Measurements from ENCODE around the gene SGCA. TPM values are rescaled to one million over a fixed set of nuclear protein-coding genes. Genes with fewer than 3 reads are reported as not detected.
A peak's percentile ranks its signal among the peaks of the same experiment; 100 is the strongest.

Gene SGCA
- total RNA-seq, 1 donor from 2014 or later, result 23.5 TPM

GRCh38 chr17:50149091-50149416 lies 16.8 kb upstream of the SGCA start:
- DNase-seq (ENCODE audit: low spot score), result no peak

- DNase-seq (ENCODE audit: low spot score), result peak; percentile 55
These were observed 16.1 kb upstream of the SGCA start for GRCh38 chr17:50149417-50150353.

- no peak for DNase-seq (ENCODE audit: low spot score)
These were observed 15.3 kb upstream of the SGCA start, which contains the start of gene PPP1R9B for GRCh38 chr17:50150354-50151040. Gene PPP1R9B (minus strand): TSS chr17:50150677. CDS start chr17:50150513, 164 bp downstream.

- DNase-seq (ENCODE audit: low spot score), result peak; percentile 91
These were observed 14.5 kb upstream of the SGCA start for GRCh38 chr17:50151041-50151936.

- DNase-seq (ENCODE audit: low spot score), result peak; percentile 90
These were observed 13.8 kb upstream of the SGCA start for GRCh38 chr17:50151937-50152547.

- no peak for DNase-seq (ENCODE audit: low spot score)
These were observed 13.1 kb upstream of the SGCA start for GRCh38 chr17:50152736-50153135.

GRCh38 chr17:50153650-50154575 lies 11.9 kb upstream of the SGCA start:
- no peak for DNase-seq (ENCODE audit: low spot score)

GRCh38 chr17:50154604-50155003 lies 11.2 kb upstream of the SGCA start:
- no peak for DNase-seq (ENCODE audit: low spot score)

- DNase-seq (ENCODE audit: low spot score), result no peak
These were observed 10.5 kb upstream of the SGCA start for GRCh38 chr17:50155115-50155819.

GRCh38 chr17:50157891-50158290 lies 7.9 kb upstream of the SGCA start:
- DNase-seq (ENCODE audit: low spot score), result no peak

- DNase-seq (ENCODE audit: low spot score), result peak; percentile 93
These were observed 4.5 kb upstream of the SGCA start for GRCh38 chr17:50161023-50161910.

- DNase-seq (ENCODE audit: low spot score), result no peak
These were observed 3.9 kb upstream of the SGCA start for GRCh38 chr17:50161911-50162288.

- no peak for DNase-seq (ENCODE audit: low spot score)
These were observed 3.1 kb upstream of the SGCA start for GRCh38 chr17:50162466-50163254.

GRCh38 chr17:50163843-50164696 lies 1.7 kb upstream of the SGCA start:
- no peak for DNase-seq (ENCODE audit: low spot score)

GRCh38 chr17:50164697-50164988 lies 1.2 kb upstream of the SGCA start:
- DNase-seq (ENCODE audit: low spot score), result no peak

GRCh38 chr17:50165066-50165465 lies 739 bp upstream of the SGCA start:
- DNase-seq (ENCODE audit: low spot score), result no peak

GRCh38 chr17:50165466-50165865 lies 339 bp upstream of the SGCA start:
- DNase-seq (ENCODE audit: low spot score), result no peak

Measured in mucosa of gallbladder (tissue), 1 donor.